Endodermal cell (in vitro differentiated cells): Measurements from ENCODE around the gene DOCK8. TPM values are rescaled to one million over a fixed set of nuclear protein-coding genes. Genes with fewer than 3 reads are reported as not detected.

Source experiments
- DNase-seq: peaks from one replicate; pipeline ENCODE4 v3.0.0-alpha.2; 2017
- H3K27ac ChIP-seq: 2 replicates; pipeline ENCODE4 v1.5.1; 2013; ENCODE audit warnings: mild to moderate bottlenecking, low read depth, low read length, moderate library complexity
- H3K27me3 ChIP-seq: 2 replicates; pipeline ENCODE4 v1.6.1; 2013; ENCODE audit warnings: mild to moderate bottlenecking, low read length, moderate library complexity; ENCODE audit not compliant: insufficient read depth, control insufficient read depth, poor library complexity, severe bottlenecking
- H3K36me3 ChIP-seq: 2 replicates; pipeline ENCODE4 v1.7.0; 2013; ENCODE audit warnings: mild to moderate bottlenecking, low read length, moderate library complexity; ENCODE audit not compliant: control insufficient read depth, insufficient read depth
- H3K4me1 ChIP-seq: one replicate; pipeline ENCODE4 v1.7.0; 2013; ENCODE audit warnings: low read length; ENCODE audit not compliant: control insufficient read depth, insufficient read depth
- H3K4me3 ChIP-seq: 2 replicates; pipeline ENCODE4 v1.5.1; 2013; ENCODE audit warnings: mild to moderate bottlenecking, low read length, moderate library complexity
- H3K9ac ChIP-seq: 2 replicates; pipeline ENCODE4 v1.6.1; 2013; ENCODE audit warnings: mild to moderate bottlenecking, low read length, moderate library complexity; ENCODE audit not compliant: poor library complexity, severe bottlenecking; ENCODE audit errors: extremely low read depth
- H3K9me3 ChIP-seq: 2 replicates; pipeline ENCODE4 v1.6.1; 2013; ENCODE audit warnings: mild to moderate bottlenecking, low read length, moderate library complexity; ENCODE audit not compliant: control insufficient read depth
- H3K27ac Mint-ChIP-seq: 2 replicates; pipeline ENCODE4 v1.8.0; 2020; ENCODE audit warnings: mixed read lengths
- H3K27me3 Mint-ChIP-seq: 2 replicates; pipeline ENCODE4 v1.8.0; 2021; ENCODE audit warnings: mild to moderate bottlenecking, mixed read lengths; ENCODE audit not compliant: insufficient read depth
- H3K36me3 Mint-ChIP-seq: 2 replicates; pipeline ENCODE4 v1.8.0; 2020; ENCODE audit warnings: low read depth, mixed read lengths
- H3K4me1 Mint-ChIP-seq: 2 replicates; pipeline ENCODE4 v1.8.0; 2020; ENCODE audit warnings: mixed read lengths
- H3K4me3 Mint-ChIP-seq: 2 replicates; pipeline ENCODE4 v1.8.0; 2020; ENCODE audit warnings: mild to moderate bottlenecking, moderate library complexity, mixed read lengths
- H3K9me3 Mint-ChIP-seq: 2 replicates; pipeline ENCODE4 v1.8.0; 2020; ENCODE audit warnings: mild to moderate bottlenecking, mixed read lengths
- WGBS, 2 experiments: methylation state at CpG; one replicate each; pipeline versions ENCODE4 v1.1.5 to v1.1.7; 2013; ENCODE audit warnings: missing lambda C conversion rate in 2 of 2, mixed read lengths in 1 of 2; ENCODE audit not compliant: insufficient coverage in 1 of 2, insufficient read length in 1 of 2; 5-methylcytosine and 5-hydroxymethylcytosine counted together
- total RNA-seq, 2 donors: library from RNA; stranded (reverse); fragmentation: NEBNext Ultra II Directional in 1 of 2; extraction: Animal tissue kit (Norgen Biotek cat#: 25700) in 1 of 2; gene quantifications; 2 replicates in 1 of 2; 3 replicates in 1 of 2; pipeline ENCODE4 v1.2.1, GENCODE V29; 2021
- TF ChIP-seq, protein P1 (sequence below): fragments of 200-600 bp; sonication (generic); conservative IDR thresholded peaks from 2 replicates; pipeline ENCODE4 v1.5.0; 2021; ENCODE audit warnings: antibody characterized with exemption, mild to moderate bottlenecking

DOCK8 gene
- total RNA-seq, 2 donors from 2014 or later = 26.9 to 28.1 TPM

DNA sequence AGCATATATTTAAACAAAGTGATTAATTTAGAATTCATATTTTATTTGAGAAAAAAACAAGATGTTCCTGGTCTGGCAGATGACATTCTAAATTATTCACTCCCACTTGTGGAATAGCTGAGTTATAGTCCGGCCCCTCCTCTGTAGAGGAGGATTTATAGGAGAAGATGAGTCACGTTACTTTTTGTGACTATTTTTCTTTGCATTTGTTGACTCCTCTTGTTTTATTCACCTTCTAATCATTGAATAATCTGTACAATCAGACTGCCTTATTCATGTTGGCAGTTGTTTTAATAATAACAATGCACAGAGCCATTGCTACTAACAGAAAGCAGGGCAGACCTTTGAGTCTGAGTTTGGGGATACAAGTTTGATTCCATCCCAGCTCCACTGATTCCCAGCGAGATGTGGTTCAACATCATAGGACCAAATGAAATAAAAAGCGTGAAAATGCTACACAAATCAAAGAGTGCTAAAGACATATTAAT, 23.2 kb downstream of the DOCK8 start:
- Histone ChIP-seq H3K27me3 (no peaks in the 10 kb centered on the region), H3K9me3 (peaks cover 23% of the 10 kb centered on the region), H3K9ac (no peak overlapping the region), H3K4me3 (no peak overlapping the region), H3K27ac (no peak overlapping the region), H3K4me1 (peaks cover 4% of the 10 kb centered on the region), H3K36me3 (peaks cover 9% of the 10 kb centered on the region)
- WGBS, 2 experiments = 90 to 100% methylated on average over 1 to 4 of the region's 4 CpGs
- TF ChIP-seq, protein P1, sequence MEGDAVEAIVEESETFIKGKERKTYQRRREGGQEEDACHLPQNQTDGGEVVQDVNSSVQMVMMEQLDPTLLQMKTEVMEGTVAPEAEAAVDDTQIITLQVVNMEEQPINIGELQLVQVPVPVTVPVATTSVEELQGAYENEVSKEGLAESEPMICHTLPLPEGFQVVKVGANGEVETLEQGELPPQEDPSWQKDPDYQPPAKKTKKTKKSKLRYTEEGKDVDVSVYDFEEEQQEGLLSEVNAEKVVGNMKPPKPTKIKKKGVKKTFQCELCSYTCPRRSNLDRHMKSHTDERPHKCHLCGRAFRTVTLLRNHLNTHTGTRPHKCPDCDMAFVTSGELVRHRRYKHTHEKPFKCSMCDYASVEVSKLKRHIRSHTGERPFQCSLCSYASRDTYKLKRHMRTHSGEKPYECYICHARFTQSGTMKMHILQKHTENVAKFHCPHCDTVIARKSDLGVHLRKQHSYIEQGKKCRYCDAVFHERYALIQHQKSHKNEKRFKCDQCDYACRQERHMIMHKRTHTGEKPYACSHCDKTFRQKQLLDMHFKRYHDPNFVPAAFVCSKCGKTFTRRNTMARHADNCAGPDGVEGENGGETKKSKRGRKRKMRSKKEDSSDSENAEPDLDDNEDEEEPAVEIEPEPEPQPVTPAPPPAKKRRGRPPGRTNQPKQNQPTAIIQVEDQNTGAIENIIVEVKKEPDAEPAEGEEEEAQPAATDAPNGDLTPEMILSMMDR = no peak
- Mint-ChIP-seq H3K4me3 (no peak overlapping the region), H3K27ac (no peak overlapping the region), H3K36me3 (peaks cover 26% of the 10 kb centered on the region), H3K27me3 (peaks cover 6% of the 10 kb centered on the region), H3K9me3 (peaks cover 34% of the 10 kb centered on the region), H3K4me1 (no peaks in the 10 kb centered on the region)
- DNase-seq = no peak

DNA sequence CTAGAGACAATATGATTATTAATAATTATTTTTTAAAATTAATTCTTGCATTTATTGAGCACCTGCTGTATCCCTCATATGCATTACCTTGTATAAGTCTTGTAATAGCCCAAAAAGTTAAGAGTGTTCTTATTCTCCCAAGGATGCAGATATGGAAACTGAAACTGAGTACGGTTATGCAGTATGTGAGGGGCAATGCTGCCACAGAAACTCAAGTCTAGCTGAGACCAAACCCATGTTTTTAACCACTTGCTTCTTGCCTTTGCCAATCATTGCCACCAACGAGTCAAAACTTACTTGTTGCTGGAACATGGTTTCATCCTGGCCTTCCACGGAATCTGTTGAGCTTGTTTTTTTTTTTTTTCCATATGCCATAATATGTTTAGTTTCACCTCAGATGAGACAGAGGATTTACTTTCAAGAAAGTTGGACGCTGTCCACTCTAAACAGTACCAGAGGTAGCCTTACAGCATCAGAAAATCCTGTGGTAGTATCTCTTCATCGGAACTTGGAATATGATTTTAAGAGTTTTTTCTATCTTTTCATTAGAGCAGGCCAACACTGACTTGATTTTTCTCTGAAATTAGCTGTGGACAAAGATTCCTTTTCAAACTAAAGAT, 27.9 kb downstream of the DOCK8 start:
- peaks cover 4% of the 10 kb centered on the region for H3K36me3 Mint-ChIP-seq
- H3K27me3 Mint-ChIP-seq = no peaks in the 10 kb centered on the region
- no peak overlapping the region for H3K27ac ChIP-seq
- H3K27ac Mint-ChIP-seq = no peak overlapping the region
- no peaks in the 10 kb centered on the region for H3K9me3 ChIP-seq
- no peak for DNase-seq
- H3K36me3 ChIP-seq = no peaks in the 10 kb centered on the region
- H3K9ac ChIP-seq = no peak overlapping the region
- H3K4me1 Mint-ChIP-seq = no peaks in the 10 kb centered on the region
- H3K27me3 ChIP-seq = no peaks in the 10 kb centered on the region
- peaks cover 4% of the 10 kb centered on the region for H3K4me1 ChIP-seq
- no peaks in the 10 kb centered on the region for H3K9me3 Mint-ChIP-seq
- WGBS, 2 experiments = 91 to 94% methylated on average over 3 to 5 of the region's 5 CpGs
- TF ChIP-seq, protein P1 = no peak
- no peak overlapping the region for H3K4me3 Mint-ChIP-seq
- no peak overlapping the region for H3K4me3 ChIP-seq

DNA sequence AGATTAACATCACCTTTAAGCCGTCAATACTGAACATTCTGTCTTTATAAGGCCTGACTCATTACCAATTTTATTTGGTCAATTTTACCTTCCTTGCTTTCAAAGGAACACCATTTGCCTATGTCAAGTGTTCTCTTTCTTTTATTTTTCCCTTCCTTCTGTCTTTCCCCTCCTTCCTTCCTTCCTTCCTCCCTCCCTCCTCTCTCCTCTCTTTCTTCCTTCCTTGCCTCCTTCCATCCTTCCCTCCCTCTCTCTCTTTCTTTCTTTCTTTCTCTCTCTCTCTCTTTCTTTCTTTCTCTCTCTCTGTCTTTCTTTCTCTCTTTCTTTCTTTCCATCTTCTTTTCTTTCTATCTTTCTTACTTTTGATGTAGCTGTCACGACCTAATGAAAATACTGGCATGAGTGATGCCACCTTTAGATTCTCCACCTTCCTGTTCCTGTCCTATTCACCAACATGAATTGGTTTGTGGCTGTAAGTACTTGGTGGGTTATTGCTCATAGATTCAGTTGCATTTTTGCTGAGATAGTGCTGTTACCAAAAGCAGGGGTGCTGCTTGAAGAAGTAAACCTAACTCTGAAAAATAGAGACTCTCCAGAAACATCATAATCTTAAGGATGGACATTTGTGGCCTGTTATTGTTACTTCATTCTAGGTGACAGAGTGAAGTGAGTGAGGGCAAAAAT, 33.8 kb downstream of the DOCK8 start:
- Histone ChIP-seq H3K4me1 (peaks cover 3% of the 10 kb centered on the region), H3K4me3 (no peak overlapping the region), H3K9me3 (no peaks in the 10 kb centered on the region), H3K9ac (no peak overlapping the region), H3K27me3 (no peaks in the 10 kb centered on the region), H3K27ac (no peak overlapping the region), H3K36me3 (no peaks in the 10 kb centered on the region)
- Mint-ChIP-seq H3K4me3 (no peak overlapping the region), H3K27ac (no peak overlapping the region), H3K4me1 (peaks cover 15% of the 10 kb centered on the region), H3K36me3 (peaks cover 9% of the 10 kb centered on the region), H3K9me3 (no peaks in the 10 kb centered on the region), H3K27me3 (no peaks in the 10 kb centered on the region)
- no peak for DNase-seq
- WGBS, 2 experiments = 83 to 100% methylated on average over 1 to 2 of the region's 2 CpGs
- TF ChIP-seq, protein P1 = no peak
